Central memory CD8-positive, alpha-beta T cell (primary cell): ENCODE measurements around the gene MRPL11.

Source experiments
- ATAC-seq: fragments of 150-1000 bp; cut with Tn5 transposase; replicated peaks from 2 replicates; pipeline ENCODE4 v1.10.0; 2022; ENCODE audit warnings: mild to moderate bottlenecking, moderate FRiP score, moderate number of reproducible peaks; ENCODE audit not compliant: poor library complexity, severe bottlenecking; ENCODE audit errors: extremely low read depth
- DNase-seq, 2 donors: peaks; one replicate each; pipeline ENCODE4 v3.0.0; 2021; ENCODE audit warnings: low spot score in 2 of 2
- H3K27ac Mint-ChIP-seq: one replicate; pipeline ENCODE4 v1.8.0; 2022; ENCODE audit warnings: low read depth, mild to moderate bottlenecking, moderate library complexity, mixed read lengths
- H3K27me3 Mint-ChIP-seq: one replicate; pipeline ENCODE4 v1.8.0; 2022; ENCODE audit warnings: mixed read lengths
- H3K36me3 Mint-ChIP-seq: one replicate; pipeline ENCODE4 v1.8.0; 2022; ENCODE audit warnings: mild to moderate bottlenecking, moderate library complexity, mixed read lengths; ENCODE audit not compliant: insufficient read depth
- H3K4me1 Mint-ChIP-seq: one replicate; pipeline ENCODE4 v1.8.0; 2022; ENCODE audit warnings: mixed read lengths
- H3K4me3 Mint-ChIP-seq: one replicate; pipeline ENCODE4 v1.8.0; 2022; ENCODE audit warnings: mild to moderate bottlenecking, moderate library complexity, mixed read lengths
- H3K9me3 Mint-ChIP-seq: one replicate; pipeline ENCODE4 v1.8.0; 2022; ENCODE audit warnings: mixed read lengths

Gene MRPL11

DNA sequence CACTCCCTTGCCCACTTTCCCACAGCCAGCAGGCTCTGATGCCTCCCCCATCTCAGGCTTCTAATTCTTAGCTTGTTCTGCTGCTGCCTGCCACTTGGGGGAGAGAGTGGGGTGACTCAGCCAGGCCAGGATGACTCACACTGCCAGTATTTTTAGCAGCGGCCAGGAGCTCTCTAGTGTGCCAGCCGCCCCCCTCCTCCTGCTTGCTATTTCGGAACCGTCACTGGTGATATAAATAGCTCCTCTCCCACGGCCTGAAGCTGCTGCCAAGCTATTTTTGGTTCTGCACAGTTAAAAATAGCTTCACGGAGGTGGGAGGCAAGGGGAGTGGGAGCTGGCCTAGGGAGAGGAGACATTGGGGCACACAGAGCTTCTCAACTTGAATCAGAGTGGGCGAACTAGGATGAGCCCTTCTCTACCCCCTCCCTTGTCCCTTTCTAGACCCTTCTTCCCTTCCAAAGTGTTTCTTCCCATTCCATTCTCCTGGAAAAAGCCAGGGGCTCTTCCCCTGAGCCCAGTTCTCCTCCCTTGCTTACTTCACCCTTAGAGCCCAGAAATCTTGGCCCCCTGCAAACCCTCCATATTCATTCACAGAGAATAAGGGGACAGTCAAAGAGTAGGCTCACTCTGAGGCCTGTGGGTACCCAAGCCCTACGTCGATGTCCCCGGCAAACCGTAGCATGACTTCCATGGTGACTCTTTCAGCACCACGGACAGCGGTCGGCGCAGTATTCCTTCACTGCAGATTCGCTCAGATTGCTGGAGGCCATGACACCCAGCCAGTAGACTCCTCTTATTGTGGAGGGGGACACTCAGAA is 20.3 kb downstream of the MRPL11 start:
- DNase-seq (peak in 1 of 2 donors; percentile 26), ATAC-seq (no peak)
- peaks cover 13% of the 10 kb centered on the region for H3K4me1 Mint-ChIP-seq
- peaks cover 63% of the 10 kb centered on the region for H3K27me3 Mint-ChIP-seq
- H3K36me3 Mint-ChIP-seq = peaks cover 12% of the 10 kb centered on the region
- H3K27ac Mint-ChIP-seq = no peak overlapping the region
- H3K9me3 Mint-ChIP-seq = peaks cover 10% of the 10 kb centered on the region
- H3K4me3 Mint-ChIP-seq = peak overlapping the region; percentile 30

DNA sequence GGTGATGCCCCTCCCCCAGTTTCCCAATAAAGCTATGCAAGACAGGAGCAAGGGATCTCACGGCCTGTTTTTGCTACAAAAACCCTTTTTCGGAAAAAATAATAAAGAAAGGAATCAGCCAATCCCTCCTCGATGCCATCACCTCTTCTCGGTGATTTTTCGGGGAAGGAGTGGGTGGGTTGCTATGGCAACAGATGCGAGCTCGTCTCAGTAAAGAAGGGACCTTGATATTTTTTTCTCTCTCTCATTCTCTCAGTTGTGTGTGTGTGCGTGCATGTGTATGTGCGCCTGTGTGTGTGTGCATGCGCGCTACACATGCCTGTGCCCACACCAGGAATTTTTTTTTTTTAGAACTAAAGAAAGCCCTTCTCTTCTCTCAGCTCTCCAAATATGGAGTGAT is 21.6 kb downstream of the MRPL11 start:
- H3K4me1 Mint-ChIP-seq = peaks cover 7% of the 10 kb centered on the region
- ATAC-seq (no peak), DNase-seq (no peak)
- H3K27ac Mint-ChIP-seq = no peak overlapping the region
- peaks cover 6% of the 10 kb centered on the region for H3K9me3 Mint-ChIP-seq
- no peak overlapping the region for H3K4me3 Mint-ChIP-seq
- peaks cover 77% of the 10 kb centered on the region for H3K27me3 Mint-ChIP-seq
- H3K36me3 Mint-ChIP-seq = peaks cover 11% of the 10 kb centered on the region

DNA sequence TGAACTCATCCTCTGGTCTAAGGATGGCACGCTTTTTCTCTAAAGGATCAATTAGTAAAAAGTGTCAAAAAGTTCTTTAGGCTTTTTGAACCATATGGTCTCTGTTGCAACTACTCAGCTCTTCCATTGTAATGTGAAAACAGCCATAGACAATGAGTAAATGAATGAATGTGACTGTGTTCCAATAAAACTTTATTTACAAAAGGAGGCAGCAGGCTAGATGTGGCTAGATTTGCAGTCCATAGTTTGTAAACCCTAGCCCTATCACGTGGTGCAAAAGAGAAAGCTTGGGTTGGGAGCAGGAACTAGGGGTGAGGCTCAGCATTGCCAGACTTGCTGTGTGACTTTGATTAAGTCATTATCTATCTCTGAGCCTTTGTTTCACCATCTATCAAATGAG is 23.2 kb downstream of the MRPL11 start:
- peaks cover 7% of the 10 kb centered on the region for H3K4me1 Mint-ChIP-seq
- ATAC-seq = no peak
- no peak overlapping the region for H3K27ac Mint-ChIP-seq
- H3K9me3 Mint-ChIP-seq = peaks cover 6% of the 10 kb centered on the region
- DNase-seq = no peak
- no peak overlapping the region for H3K4me3 Mint-ChIP-seq
- H3K27me3 Mint-ChIP-seq = peaks cover 86% of the 10 kb centered on the region
- peaks cover 3% of the 10 kb centered on the region for H3K36me3 Mint-ChIP-seq

DNA sequence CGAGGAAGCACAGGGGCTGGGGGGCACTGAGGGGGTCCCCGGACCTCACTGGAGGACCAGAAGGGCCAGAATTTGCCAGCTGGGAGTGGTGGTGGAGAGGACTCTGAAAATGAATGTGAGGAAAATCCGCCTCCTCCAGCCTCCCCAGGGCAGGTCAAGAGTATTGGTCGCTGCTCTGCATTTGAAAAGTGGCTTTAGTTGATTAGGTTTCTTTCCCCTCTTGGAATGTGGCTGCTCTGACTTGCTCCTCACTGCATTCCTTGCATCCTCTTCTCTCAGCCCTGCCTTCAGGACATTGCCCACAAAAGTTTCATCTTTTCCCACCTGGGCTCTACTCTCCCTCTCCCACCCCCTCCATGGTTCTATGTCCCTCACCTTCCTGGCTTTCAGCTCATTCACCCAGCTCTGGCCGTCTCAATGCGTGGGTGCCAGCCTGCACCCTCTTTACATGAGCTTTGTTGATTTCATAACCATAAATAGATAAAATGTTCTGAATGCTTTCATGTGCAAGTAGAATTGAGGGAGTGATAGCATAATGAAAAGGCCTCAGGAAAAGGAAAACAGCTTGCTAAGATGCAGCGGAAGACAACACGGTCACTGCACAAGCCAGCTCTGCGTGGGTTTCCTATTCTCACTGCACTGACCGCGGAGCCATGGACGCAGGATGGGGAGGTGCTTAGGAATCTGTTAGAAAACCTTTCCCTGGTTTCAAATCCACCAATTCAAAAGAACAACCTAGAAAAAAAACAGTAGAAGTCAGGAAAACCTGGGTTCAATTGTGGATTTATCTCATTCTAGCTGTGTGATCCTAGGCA is 24.3 kb downstream of the MRPL11 start:
- H3K36me3 Mint-ChIP-seq = peaks cover 3% of the 10 kb centered on the region

DNA sequence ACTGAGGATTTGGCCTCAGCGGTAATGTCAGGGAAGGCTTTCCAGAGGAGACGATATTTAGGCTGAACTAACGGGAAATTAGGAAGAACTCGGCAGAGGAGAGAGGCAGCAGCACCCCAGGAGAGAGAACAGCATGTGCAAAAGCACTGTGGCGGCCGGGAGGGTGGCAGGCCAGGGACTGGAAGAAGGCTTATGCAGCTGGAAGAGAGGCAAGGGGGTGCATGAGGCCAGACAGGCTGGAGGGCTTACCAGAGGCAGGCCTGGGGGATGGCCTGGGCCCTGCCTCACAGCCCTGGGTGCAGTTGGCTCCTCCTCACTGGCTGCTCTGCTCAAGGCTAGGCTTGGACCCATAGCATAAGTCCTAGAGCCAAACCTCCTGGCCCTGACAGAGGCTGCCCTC is 25.5 kb downstream of the MRPL11 start:
- Mint-ChIP-seq H3K27me3 (peaks cover 79% of the 10 kb centered on the region), H3K4me3 (no peak overlapping the region), H3K9me3 (no peaks in the 10 kb centered on the region), H3K27ac (no peak overlapping the region), H3K36me3 (peaks cover 3% of the 10 kb centered on the region), H3K4me1 (peaks cover 5% of the 10 kb centered on the region)
- no peak for DNase-seq
- no peak for ATAC-seq

More for the DNA sequence above, 24.3 kb downstream of the MRPL11 start:
- H3K4me1 Mint-ChIP-seq = peaks cover 7% of the 10 kb centered on the region
- no peak for ATAC-seq
- H3K4me3 Mint-ChIP-seq = no peak overlapping the region
- H3K9me3 Mint-ChIP-seq = peaks cover 6% of the 10 kb centered on the region
- peaks cover 90% of the 10 kb centered on the region for H3K27me3 Mint-ChIP-seq
- no peak for DNase-seq
- no peak overlapping the region for H3K27ac Mint-ChIP-seq

DNA sequence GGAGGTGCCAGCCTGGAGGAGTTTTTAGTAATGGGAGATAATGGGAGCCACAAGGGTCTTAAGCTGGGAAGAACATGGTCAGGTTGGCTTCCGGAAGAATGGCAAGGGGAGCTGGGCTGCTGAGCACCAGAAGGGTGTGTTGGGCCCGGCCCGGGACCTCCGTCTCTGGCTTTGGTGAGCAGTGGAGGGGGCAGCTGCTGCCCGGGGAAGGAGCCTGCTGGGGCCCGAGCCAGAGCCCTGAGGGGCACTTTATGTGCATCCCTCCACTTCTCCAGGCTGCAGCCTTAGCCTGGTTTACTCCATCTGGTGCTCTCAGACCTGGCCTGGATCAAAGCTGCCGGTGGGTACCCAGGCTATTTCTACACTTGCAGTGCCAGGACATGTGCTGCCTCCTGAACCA is 26.5 kb downstream of the MRPL11 start:
- DNase-seq (no peak), ATAC-seq (no peak)
- peaks cover 5% of the 10 kb centered on the region for H3K4me1 Mint-ChIP-seq
- no peak overlapping the region for H3K27ac Mint-ChIP-seq
- no peaks in the 10 kb centered on the region for H3K9me3 Mint-ChIP-seq
- H3K4me3 Mint-ChIP-seq = no peak overlapping the region
- peaks cover 3% of the 10 kb centered on the region for H3K36me3 Mint-ChIP-seq
- peaks cover 68% of the 10 kb centered on the region for H3K27me3 Mint-ChIP-seq

DNA sequence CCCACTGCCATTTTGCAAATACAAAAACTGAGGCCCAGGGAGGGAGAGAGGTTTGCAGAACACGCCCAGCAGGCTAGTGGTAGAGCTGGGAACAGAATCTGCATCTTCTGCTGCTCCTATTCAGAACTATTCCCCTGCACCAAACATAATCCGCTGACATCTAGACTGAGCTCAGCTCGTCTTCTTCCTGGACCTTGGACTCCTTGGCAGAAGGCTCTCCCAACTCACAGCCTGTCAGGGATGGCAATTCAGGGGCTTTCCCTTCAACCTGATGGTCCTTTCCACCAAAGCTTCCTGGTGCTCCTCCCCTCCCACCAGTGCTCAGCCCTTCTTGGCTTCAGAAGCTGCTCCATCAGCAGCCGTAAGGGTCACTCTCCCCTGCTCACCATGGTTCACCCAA is 27.3 kb downstream of the MRPL11 start:
- Mint-ChIP-seq H3K27me3 (peaks cover 60% of the 10 kb centered on the region), H3K4me3 (no peak overlapping the region), H3K9me3 (no peaks in the 10 kb centered on the region), H3K36me3 (peaks cover 3% of the 10 kb centered on the region), H3K4me1 (peaks cover 5% of the 10 kb centered on the region), H3K27ac (no peak overlapping the region)
- DNase-seq (no peak), ATAC-seq (no peak)

DNA sequence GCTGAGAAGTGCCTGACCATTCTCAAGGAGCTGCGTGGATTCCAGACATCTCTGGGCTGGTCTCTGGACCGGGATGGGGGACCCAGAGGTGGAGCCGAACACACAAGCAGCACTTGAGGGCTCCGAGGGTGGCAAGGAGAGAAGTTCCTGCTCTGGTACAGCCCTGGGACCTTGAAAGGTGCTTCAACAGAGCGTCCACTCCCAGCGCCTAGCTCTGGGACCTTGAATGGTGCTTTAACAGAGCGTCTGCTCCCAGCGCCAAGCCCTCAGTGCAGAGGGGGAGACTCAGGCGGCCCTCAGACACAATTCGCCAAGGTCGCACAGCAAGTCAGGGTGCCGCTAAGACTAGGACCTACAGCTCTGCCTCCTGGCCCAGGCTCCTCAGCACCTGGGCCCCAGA is 28.5 kb downstream of the MRPL11 start:
- Mint-ChIP-seq H3K27me3 (peaks cover 60% of the 10 kb centered on the region), H3K36me3 (peaks cover 3% of the 10 kb centered on the region)
- ATAC-seq = no peak

DNA sequence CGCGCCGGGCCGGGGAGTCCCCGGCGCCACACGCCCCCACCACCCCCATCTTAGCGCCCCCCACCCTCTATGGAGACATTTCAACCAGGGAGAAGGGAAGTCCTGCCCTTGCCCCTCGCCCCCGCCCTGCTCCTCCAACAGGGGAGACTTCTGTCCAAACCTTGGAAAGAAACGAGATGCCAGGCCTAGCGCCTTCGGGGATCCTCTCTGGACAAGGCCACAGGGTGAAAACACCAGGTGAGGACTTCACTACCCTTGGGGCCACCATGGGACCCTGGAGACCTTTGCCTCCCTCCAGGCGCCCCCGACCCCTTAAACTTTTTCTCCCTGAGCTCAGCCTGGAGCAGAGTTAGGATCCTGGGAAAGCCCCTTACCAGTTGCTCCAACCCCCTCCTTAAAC is 29.4 kb downstream of the MRPL11 start:
- peak overlapping the region; percentile 78 for H3K4me3 Mint-ChIP-seq
- peaks cover 60% of the 10 kb centered on the region for H3K27me3 Mint-ChIP-seq
- DNase-seq (no peak), ATAC-seq (no peak)
- no peaks in the 10 kb centered on the region for H3K9me3 Mint-ChIP-seq
- no peak overlapping the region for H3K27ac Mint-ChIP-seq
- peaks cover 3% of the 10 kb centered on the region for H3K36me3 Mint-ChIP-seq
- peaks cover 5% of the 10 kb centered on the region for H3K4me1 Mint-ChIP-seq

More for the DNA sequence above, 28.5 kb downstream of the MRPL11 start:
- no peaks in the 10 kb centered on the region for H3K9me3 Mint-ChIP-seq
- H3K27ac Mint-ChIP-seq = no peak overlapping the region
- H3K4me1 Mint-ChIP-seq = peaks cover 5% of the 10 kb centered on the region
- H3K4me3 Mint-ChIP-seq = no peak overlapping the region
- no peak for DNase-seq

DNA sequence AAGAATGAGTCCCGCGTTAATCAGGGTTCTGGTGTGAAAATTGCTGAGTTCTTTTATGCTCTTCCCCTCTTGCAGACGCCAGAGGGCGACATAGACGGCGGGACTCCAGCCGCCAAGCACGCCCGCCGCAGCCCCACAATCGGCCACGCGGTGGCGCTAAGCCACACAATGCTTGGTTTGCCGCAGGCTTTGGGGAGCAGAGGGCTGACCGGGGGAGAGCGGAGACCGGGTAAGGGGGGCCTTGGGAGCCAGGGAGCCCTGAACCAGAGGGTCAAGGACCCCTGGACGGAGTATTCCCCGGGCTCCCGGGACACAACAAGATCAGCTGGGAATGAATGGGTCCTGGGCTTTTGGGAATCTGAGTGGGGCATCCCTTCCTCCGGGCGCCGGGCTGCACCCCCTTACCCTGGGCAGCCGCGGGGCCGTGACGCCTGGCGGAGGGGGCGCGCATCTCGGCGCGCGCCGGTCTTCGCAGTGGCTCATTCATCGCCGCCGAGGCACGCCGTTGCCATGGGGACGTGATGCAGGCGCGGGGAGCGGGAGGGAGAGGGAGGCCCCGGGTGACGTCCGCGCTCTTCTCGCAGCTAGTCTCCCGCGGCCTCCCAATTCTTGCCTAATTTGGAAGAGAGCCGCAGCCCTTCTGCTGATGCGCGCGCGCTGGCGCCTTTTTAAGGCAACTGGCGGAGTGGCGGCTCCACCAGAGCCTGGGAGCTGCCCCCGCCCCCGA is 30.0 kb downstream of the MRPL11 start:
- Mint-ChIP-seq H3K4me1 (peaks cover 5% of the 10 kb centered on the region), H3K36me3 (peaks cover 3% of the 10 kb centered on the region), H3K27ac (no peak overlapping the region), H3K9me3 (no peaks in the 10 kb centered on the region), H3K4me3 (peak overlapping the region; percentile 78), H3K27me3 (peaks cover 60% of the 10 kb centered on the region)
- DNase-seq (peak; percentile 86 to 95), ATAC-seq (peak; percentile 85)

DNA sequence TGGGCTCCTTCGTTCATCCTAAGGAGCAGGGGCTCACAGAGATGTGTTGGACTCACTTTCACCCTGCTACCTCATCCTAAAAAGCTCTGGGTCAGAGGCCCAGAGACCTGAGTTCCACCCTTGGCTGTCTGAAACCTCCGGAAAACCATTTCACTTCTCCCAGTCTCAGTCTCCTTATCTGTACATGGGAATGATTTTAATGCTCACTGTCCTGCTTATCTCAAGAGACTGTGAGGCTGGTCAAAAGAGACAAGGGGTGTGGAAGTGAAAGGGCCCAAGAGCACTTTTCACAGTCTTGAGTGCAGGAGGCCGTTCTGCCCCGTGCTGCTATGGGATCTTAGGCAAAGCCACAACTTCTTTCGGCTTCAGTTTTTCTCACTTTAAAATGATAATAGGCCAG is 31.0 kb downstream of the MRPL11 start:
- Mint-ChIP-seq H3K36me3 (peaks cover 3% of the 10 kb centered on the region), H3K4me3 (no peak overlapping the region), H3K27me3 (peaks cover 58% of the 10 kb centered on the region), H3K4me1 (peaks cover 5% of the 10 kb centered on the region), H3K27ac (no peak overlapping the region), H3K9me3 (no peaks in the 10 kb centered on the region)
- DNase-seq = no peak
- no peak for ATAC-seq

DNA sequence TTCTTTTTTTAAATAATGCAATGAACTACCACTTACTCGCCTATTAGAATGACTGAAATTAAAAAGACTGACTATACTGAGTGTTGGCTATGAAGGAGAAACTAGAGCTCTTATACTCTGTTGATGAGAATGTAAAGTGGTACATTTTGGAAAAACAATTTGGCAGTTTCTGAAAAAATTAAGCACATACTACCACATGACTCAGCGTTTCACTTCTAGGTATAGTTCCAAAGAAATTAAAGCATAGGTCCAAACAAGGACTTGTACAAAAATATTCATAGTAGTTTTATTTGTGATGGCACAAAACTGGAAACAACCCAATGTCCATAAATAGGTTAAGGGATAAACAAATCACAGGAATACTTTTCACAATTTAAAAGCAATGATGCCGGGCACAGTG is 44.7 kb downstream of the MRPL11 start:
- H3K36me3 Mint-ChIP-seq = no peaks in the 10 kb centered on the region
- DNase-seq (no peak), ATAC-seq (no peak)
- H3K27ac Mint-ChIP-seq = no peak overlapping the region
- no peaks in the 10 kb centered on the region for H3K9me3 Mint-ChIP-seq
- no peaks in the 10 kb centered on the region for H3K27me3 Mint-ChIP-seq
- peaks cover 3% of the 10 kb centered on the region for H3K4me1 Mint-ChIP-seq
- H3K4me3 Mint-ChIP-seq = no peak overlapping the region
